CD14-positive monocyte (primary cell): ENCODE data around the gene PBX4. TPM values are rescaled to one million over a fixed set of nuclear protein-coding genes. Genes with fewer than 3 reads are reported as not detected.

ENCODE experiments used
- DNase-seq, 3 donors: peaks; one replicate each; pipeline ENCODE4 v3.0.0-alpha.2; 2011 to 2022
- H2AFZ ChIP-seq: 2 replicates; pipeline ENCODE4 v1.6.0; 2012; ENCODE audit warnings: mild to moderate bottlenecking, low read depth, low read length, inconsistent platforms; ENCODE audit not compliant: insufficient read depth, poor library complexity, severe bottlenecking
- H3K27ac ChIP-seq, 2 donors: 1 replicate in 1 of 2; 2 replicates in 1 of 2; pipeline ENCODE4 v1.5.1; 2012 to 2013; ENCODE audit warnings: low read length in 2 of 2, control low read depth in 1 of 2, inconsistent platforms in 1 of 2, low read depth in 1 of 2, mild to moderate bottlenecking in 1 of 2
- H3K27me3 ChIP-seq, 2 donors: one replicate each; pipeline versions ENCODE4 v1.6.0 to v1.6.1; 2011 to 2013; ENCODE audit warnings: low read length in 2 of 2; ENCODE audit not compliant: control insufficient read depth in 2 of 2, insufficient read depth in 2 of 2
- H3K36me3 ChIP-seq, 2 donors: replicated peaks in 1 of 2; 1 replicate in 1 of 2; 2 replicates in 1 of 2; pipeline versions ENCODE4 v1.5.1 to v1.6.1; 2012 to 2013; ENCODE audit warnings: low read length in 2 of 2, control low read depth in 1 of 2, inconsistent platforms in 1 of 2, mild to moderate bottlenecking in 1 of 2; ENCODE audit not compliant: insufficient read depth in 2 of 2, control insufficient read depth in 1 of 2
- H3K4me1 ChIP-seq, 2 donors: 1 replicate in 1 of 2; 2 replicates in 1 of 2; pipeline versions ENCODE4 v1.5.1 to v1.6.1; 2012 to 2013; ENCODE audit warnings: low read length in 2 of 2, control low read depth in 1 of 2, inconsistent platforms in 1 of 2, mild to moderate bottlenecking in 1 of 2, moderate library complexity in 1 of 2; ENCODE audit not compliant: insufficient read depth in 2 of 2, control insufficient read depth in 1 of 2
- H3K4me2 ChIP-seq: replicated peaks from 2 replicates; pipeline ENCODE3; 2012; ENCODE audit warnings: low read length, moderate library complexity, mild to moderate bottlenecking; ENCODE audit not compliant: poor library complexity, severe bottlenecking; ENCODE audit errors: extremely low read depth
- H3K4me3 ChIP-seq, 3 experiments: fragments of 200-600 bp in 1 of 3; sonication (generic) in 1 of 3; replicated peaks in 1 of 3; 1 replicate in 2 of 3; 2 replicates in 1 of 3; pipeline ENCODE4 v1.5.1; 2011 to 2013; ENCODE audit warnings: low read length in 3 of 3, mild to moderate bottlenecking in 3 of 3, control low read depth in 2 of 3, low read depth in 2 of 3, inconsistent platforms in 1 of 3, moderate library complexity in 1 of 3
- H3K79me2 ChIP-seq: 2 replicates; pipeline ENCODE4 v1.6.0; 2012; ENCODE audit warnings: mild to moderate bottlenecking, control low read depth, inconsistent platforms, low read length, moderate library complexity; ENCODE audit not compliant: insufficient read depth
- H3K9ac ChIP-seq: 2 replicates; pipeline ENCODE4 v1.6.0; 2017; ENCODE audit warnings: low read length, mild to moderate bottlenecking; ENCODE audit not compliant: insufficient read depth, poor library complexity, severe bottlenecking
- H3K9me3 ChIP-seq, 2 donors: replicated peaks in 1 of 2; 1 replicate in 1 of 2; 2 replicates in 1 of 2; pipeline versions ENCODE4 v1.5.1 to v1.6.1; 2012 to 2013; ENCODE audit warnings: low read length in 2 of 2, control low read depth in 1 of 2; ENCODE audit not compliant: control insufficient read depth in 1 of 2, insufficient read depth in 1 of 2
- H4K20me1 ChIP-seq: 2 replicates; pipeline ENCODE4 v1.6.0; 2012; ENCODE audit warnings: mild to moderate bottlenecking, low read length, control low read depth, moderate library complexity; ENCODE audit not compliant: insufficient read depth
- H3K27ac Mint-ChIP-seq, 7 donors: one replicate each; pipeline ENCODE4 v1.8.0; 2020; ENCODE audit warnings: mild to moderate bottlenecking in 7 of 7, mixed read lengths in 7 of 7, moderate library complexity in 6 of 7, inconsistent platforms in 2 of 7
- H3K27me3 Mint-ChIP-seq, 3 donors: one replicate each; pipeline ENCODE4 v1.8.0; 2021 to 2022; ENCODE audit warnings: low read depth in 3 of 3, mild to moderate bottlenecking in 3 of 3, mixed read lengths in 3 of 3, moderate library complexity in 3 of 3, inconsistent platforms in 1 of 3
- H3K36me3 Mint-ChIP-seq, 2 donors: one replicate each; pipeline ENCODE4 v1.8.0; 2020; ENCODE audit warnings: mixed read lengths in 2 of 2, inconsistent platforms in 1 of 2, mild to moderate bottlenecking in 1 of 2
- H3K4me1 Mint-ChIP-seq: one replicate; pipeline ENCODE4 v1.8.0; 2020; ENCODE audit warnings: mild to moderate bottlenecking, mixed read lengths
- H3K4me3 Mint-ChIP-seq, 2 donors: one replicate each; pipeline ENCODE4 v1.8.0; 2020; ENCODE audit warnings: mild to moderate bottlenecking in 2 of 2, mixed read lengths in 2 of 2, moderate library complexity in 1 of 2
- H3K9me3 Mint-ChIP-seq, 7 donors: one replicate each; pipeline ENCODE4 v1.8.0; 2020 to 2022; ENCODE audit warnings: mixed read lengths in 7 of 7, mild to moderate bottlenecking in 6 of 7, moderate library complexity in 6 of 7, inconsistent platforms in 2 of 7
- WGBS: methylation state at CpG from one replicate; pipeline ENCODE4 v1.1.5; 2013; ENCODE audit warnings: missing lambda C conversion rate; ENCODE audit not compliant: insufficient coverage; 5-methylcytosine and 5-hydroxymethylcytosine counted together
- intact Hi-C, 2 donors: fragments of 100-400 bp; cut with micrococcal nuclease; formaldehyde crosslinking; loops; one replicate each; pipeline versions ENCODE4 v1.15.0 to v1.15.1; 2023
- polyA plus RNA-seq, 3 donors: library from polyadenylated mRNA; depleted of rRNA in 1 of 3; unstranded in 2 of 3; stranded (reverse) in 1 of 3; fragments of 300-500 nt in 2 of 3; fragments of >200 nt in 1 of 3; fragmentation: Illumina TruSeq in 2 of 3; gene quantifications; 1 replicate in 2 of 3; 2 replicates in 1 of 3; pipeline ENCODE4 v1.2.3, GENCODE V29; 2012 to 2021
- TF ChIP-seq, protein P1 (sequence below): fragments of 200-600 bp; IDR thresholded peaks from one replicate; pipeline ENCODE4 v1.8.0; 2022; ENCODE audit warnings: antibody characterized with exemption, mild to moderate bottlenecking

PBX4 gene
- polyA plus RNA-seq, 3 donors = 2.4 TPM; not detected in 2

DNA sequence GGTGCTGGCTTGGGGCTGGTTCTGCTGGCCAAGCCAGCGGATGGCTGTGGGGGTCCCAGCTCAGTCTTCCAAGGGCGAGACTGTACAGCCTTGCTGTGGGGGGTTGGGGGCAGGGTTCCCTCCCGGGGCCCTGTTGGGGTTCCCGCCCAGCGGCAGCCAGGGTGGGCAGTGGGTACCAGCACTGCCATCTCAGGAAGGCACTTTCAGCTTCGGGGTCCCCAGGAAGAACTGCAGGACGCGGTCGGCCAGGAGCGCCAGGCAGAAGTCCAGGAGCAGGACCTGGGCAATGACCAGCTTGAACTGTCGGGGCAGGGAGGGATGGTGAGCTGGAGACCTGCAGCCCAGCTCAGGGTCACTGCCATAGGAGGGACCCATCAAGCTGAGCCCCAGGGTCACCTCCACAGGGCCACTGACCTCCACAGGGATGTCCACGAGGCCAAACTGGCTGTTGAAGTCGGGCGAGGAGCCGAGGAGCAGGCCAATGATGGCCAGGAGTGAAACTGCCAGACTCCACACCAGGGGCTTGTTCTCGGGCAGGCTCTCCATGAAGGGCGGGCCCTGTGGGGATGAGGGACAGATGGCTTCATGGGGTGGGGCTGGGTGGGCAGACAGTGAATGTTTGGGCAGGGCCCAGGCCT lies 26.9 kb upstream of the PBX4 start:
- Histone ChIP-seq H3K9ac (no peak overlapping the region), H2AFZ (no peak overlapping the region), H3K9me3 (no peaks in the 10 kb centered on the region), H3K27me3 (no peaks in the 10 kb centered on the region), H3K4me3 (no peak overlapping the region), H3K79me2 (peaks cover 31% of the 10 kb centered on the region), H3K36me3 (peaks cover 61 to 71% of the 10 kb centered on the region in 2 donors), H3K27ac (no peak overlapping the region), H3K4me1 (peaks cover 18 to 22% of the 10 kb centered on the region in 2 donors), H3K4me2 (no peak overlapping the region), H4K20me1 (peaks cover 23% of the 10 kb centered on the region)
- Mint-ChIP-seq H3K27ac (peak overlapping the region in 2 of 7 donors; percentile 35 to 45), H3K36me3 (peaks cover 49 to 79% of the 10 kb centered on the region in 2 donors), H3K4me1 (peaks cover 13% of the 10 kb centered on the region), H3K9me3 (no peaks in the 10 kb centered on the region), H3K4me3 (no peak overlapping the region), H3K27me3 (peaks cover 0 to 2% (median 1%) of the 10 kb centered on the region in 3 donors)
- no peak for DNase-seq
- TF ChIP-seq, protein P1, sequence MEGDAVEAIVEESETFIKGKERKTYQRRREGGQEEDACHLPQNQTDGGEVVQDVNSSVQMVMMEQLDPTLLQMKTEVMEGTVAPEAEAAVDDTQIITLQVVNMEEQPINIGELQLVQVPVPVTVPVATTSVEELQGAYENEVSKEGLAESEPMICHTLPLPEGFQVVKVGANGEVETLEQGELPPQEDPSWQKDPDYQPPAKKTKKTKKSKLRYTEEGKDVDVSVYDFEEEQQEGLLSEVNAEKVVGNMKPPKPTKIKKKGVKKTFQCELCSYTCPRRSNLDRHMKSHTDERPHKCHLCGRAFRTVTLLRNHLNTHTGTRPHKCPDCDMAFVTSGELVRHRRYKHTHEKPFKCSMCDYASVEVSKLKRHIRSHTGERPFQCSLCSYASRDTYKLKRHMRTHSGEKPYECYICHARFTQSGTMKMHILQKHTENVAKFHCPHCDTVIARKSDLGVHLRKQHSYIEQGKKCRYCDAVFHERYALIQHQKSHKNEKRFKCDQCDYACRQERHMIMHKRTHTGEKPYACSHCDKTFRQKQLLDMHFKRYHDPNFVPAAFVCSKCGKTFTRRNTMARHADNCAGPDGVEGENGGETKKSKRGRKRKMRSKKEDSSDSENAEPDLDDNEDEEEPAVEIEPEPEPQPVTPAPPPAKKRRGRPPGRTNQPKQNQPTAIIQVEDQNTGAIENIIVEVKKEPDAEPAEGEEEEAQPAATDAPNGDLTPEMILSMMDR = no peak
- intact Hi-C loops = loop anchor here in 1 of 2 donors (2.0 kb wide), 1 partner anchor 113 kb away; no protein-coding TSS in a partner anchor
- 97% methylated on average over 16 of the region's 17 CpGs for WGBS

DNA sequence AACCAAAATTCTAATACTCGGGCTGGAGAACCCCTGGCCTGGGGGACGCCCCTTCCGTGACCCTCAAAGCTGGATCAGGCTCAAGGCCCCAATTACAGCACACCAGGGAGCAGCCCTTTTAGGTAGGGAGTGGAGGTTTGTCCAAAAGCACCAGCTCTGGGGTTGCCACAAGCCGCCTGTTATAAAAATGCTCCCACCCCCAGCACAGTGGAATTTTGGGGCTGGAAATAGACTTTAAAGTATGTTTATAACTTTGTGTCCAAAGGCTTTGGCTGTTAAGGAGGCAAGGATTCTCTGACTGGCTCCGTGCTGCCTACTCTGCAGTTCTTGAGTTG lies 25.5 kb upstream of the PBX4 start:
- H3K36me3 Mint-ChIP-seq = peaks cover 47 to 79% of the 10 kb centered on the region in 2 donors
- H3K27me3 Mint-ChIP-seq = peaks cover 0 to 1% (median 0%) of the 10 kb centered on the region in 3 donors
- peaks cover 24% of the 10 kb centered on the region for H3K4me1 Mint-ChIP-seq
- peak overlapping the region; percentile 97 for H3K4me2 ChIP-seq
- peak overlapping the region; percentile 82 for H2AFZ ChIP-seq
- TF ChIP-seq, protein P1 = peak; percentile 55
- H3K27ac Mint-ChIP-seq = peak overlapping the region; percentile 89 to 98 (median 96)
- peaks cover 31% of the 10 kb centered on the region for H4K20me1 ChIP-seq
- H3K36me3 ChIP-seq = peaks cover 60 to 71% of the 10 kb centered on the region in 2 donors
- no peaks in the 10 kb centered on the region for H3K9me3 ChIP-seq
- H3K4me3 ChIP-seq = peak overlapping the region in 2 of 3 experiments; percentile 94 to 95
- H3K9me3 Mint-ChIP-seq = no peaks in the 10 kb centered on the region
- intact Hi-C loops = loop anchor here (1.0 to 2.0 kb wide), 2 partner anchors 111 to 112 kb away; no protein-coding TSS in a partner anchor
- H3K4me3 Mint-ChIP-seq = peak overlapping the region; percentile 99
- peak overlapping the region; percentile 84 to 95 for H3K27ac ChIP-seq
- 60% methylated on average over 1 of the region's 5 CpGs for WGBS
- peaks cover 32 to 35% of the 10 kb centered on the region in 2 donors for H3K4me1 ChIP-seq
- peak overlapping the region; percentile 94 for H3K9ac ChIP-seq
- H3K79me2 ChIP-seq = peaks cover 42% of the 10 kb centered on the region
- no peaks in the 10 kb centered on the region for H3K27me3 ChIP-seq
- DNase-seq = no peak
